Activated T-cell treated with anti-CD3 and anti-CD28 coated beads, Interleukin-2, amount 50 U/mL, for 72 hours (primary cell): Measurements from ENCODE around the gene PTRHD1. TPM values are rescaled to one million over a fixed set of nuclear protein-coding genes. Genes with fewer than 3 reads are reported as not detected.
"Not testable (repeated sequence)": the region's sequence is repeated elsewhere in the genome, so short reads cannot be mapped to it uniquely, and the experiment has no call there.

ENCODE experiments used
- ATAC-seq, 2 donors: fragments of 150-1000 bp; cut with Tn5 transposase; replicated peaks in 1 of 2; 2 replicates each; pipeline ENCODE4 v1.10.0; 2021; ENCODE audit warnings: moderate library complexity in 2 of 2, mild to moderate bottlenecking in 1 of 2
- DNase-seq, 2 donors: peaks; one replicate each; pipeline ENCODE4 v3.0.0; 2021 to 2022; ENCODE audit warnings: mixed read lengths in 1 of 2
- H3K27ac Mint-ChIP-seq: one replicate; pipeline ENCODE4 v1.8.0; 2022; ENCODE audit warnings: mild to moderate bottlenecking, moderate library complexity, mixed read lengths
- H3K27me3 Mint-ChIP-seq: one replicate; pipeline ENCODE4 v1.8.0; 2022; ENCODE audit warnings: low read depth, mixed read lengths
- H3K36me3 Mint-ChIP-seq, 2 donors: one replicate each; pipeline ENCODE4 v1.8.0; 2022; ENCODE audit warnings: mixed read lengths in 2 of 2, mild to moderate bottlenecking in 1 of 2; ENCODE audit not compliant: insufficient read depth in 2 of 2
- H3K4me1 Mint-ChIP-seq: one replicate; pipeline ENCODE4 v1.8.0; 2022; ENCODE audit warnings: low read depth, mixed read lengths
- H3K4me3 Mint-ChIP-seq, 2 donors: one replicate each; pipeline ENCODE4 v1.8.0; 2022; ENCODE audit warnings: mild to moderate bottlenecking in 2 of 2, mixed read lengths in 2 of 2, moderate library complexity in 2 of 2
- H3K9me3 Mint-ChIP-seq, 2 donors: one replicate each; pipeline ENCODE4 v1.8.0; 2022; ENCODE audit warnings: mixed read lengths in 2 of 2
- total RNA-seq, 2 donors: library from RNA; stranded (reverse); gene quantifications; one replicate each; pipeline ENCODE4 v1.2.3, GENCODE V29; 2022

The PTRHD1 gene
- total RNA-seq: 10 to 100 TPM; 25.5 to 29.3 TPM

- H3K27me3 Mint-ChIP-seq: no peaks in the 10 kb centered on the region
- peak; percentile 97 to 98 for ATAC-seq
- H3K4me3 Mint-ChIP-seq: peak within 1 kb of the TSS; percentile 95 to 97
- peak within 1 kb of the TSS; percentile 100 for H3K27ac Mint-ChIP-seq
- peaks cover 9 to 19% of the 10 kb centered on the region in 2 donors for H3K36me3 Mint-ChIP-seq
- H3K4me1 Mint-ChIP-seq: peaks cover 40% of the 10 kb centered on the region
- DNase-seq: peak; percentile 94 to 95
- H3K9me3 Mint-ChIP-seq: no peaks in the 10 kb centered on the region
These were observed at the start of gene PTRHD1, which contains the start of gene CENPO for GRCh38 chr2:24792874-24793760. Gene PTRHD1 (minus strand): TSS chr2:24793391. CDS start chr2:24793377, 14 bp downstream. Gene CENPO (plus strand): TSS chr2:24793425. CDS start chr2:24793920, 495 bp downstream.

GRCh38 chr2:24842081-24843050, 49.2 kb upstream of the PTRHD1 start:
- H3K27me3 Mint-ChIP-seq: no peaks in the 10 kb centered on the region
- no peak for ATAC-seq
- DNase-seq: no peak
- H3K4me1 Mint-ChIP-seq: no peaks in the 10 kb centered on the region
- H3K27ac Mint-ChIP-seq: no peak overlapping the region
- H3K4me3 Mint-ChIP-seq: no peak overlapping the region
- no peaks in the 10 kb centered on the region for H3K9me3 Mint-ChIP-seq
- H3K36me3 Mint-ChIP-seq: no peaks in the 10 kb centered on the region

- DNase-seq: no peak
- no peaks in the 10 kb centered on the region for H3K36me3 Mint-ChIP-seq
- no peaks in the 10 kb centered on the region for H3K4me1 Mint-ChIP-seq
- ATAC-seq: no peak
- H3K27ac Mint-ChIP-seq: no peak overlapping the region
- no peaks in the 10 kb centered on the region for H3K27me3 Mint-ChIP-seq
- no peaks in the 10 kb centered on the region for H3K9me3 Mint-ChIP-seq
- H3K4me3 Mint-ChIP-seq: no peak overlapping the region
These were observed 48.1 kb upstream of the PTRHD1 start for GRCh38 chr2:24840962-24841945.

- no peak for DNase-seq
- Mint-ChIP-seq H3K27ac (no peak overlapping the region), H3K27me3 (no peaks in the 10 kb centered on the region), H3K36me3 (peaks cover 0 to under 1% of the 10 kb centered on the region in 2 donors), H3K4me1 (no peaks in the 10 kb centered on the region), H3K9me3 (no peaks in the 10 kb centered on the region), H3K4me3 (no peak overlapping the region)
- ATAC-seq: no peak
These were observed 47.1 kb upstream of the PTRHD1 start for GRCh38 chr2:24840164-24840869.

- ATAC-seq (no peak), DNase-seq (no peak)
- H3K27me3 Mint-ChIP-seq: no peaks in the 10 kb centered on the region
- no peaks in the 10 kb centered on the region for H3K4me1 Mint-ChIP-seq
- no peak overlapping the region for H3K4me3 Mint-ChIP-seq
- peaks cover 0 to 4% of the 10 kb centered on the region in 2 donors for H3K36me3 Mint-ChIP-seq
- H3K9me3 Mint-ChIP-seq: no peaks in the 10 kb centered on the region
- no peak overlapping the region for H3K27ac Mint-ChIP-seq
These were observed 46.5 kb upstream of the PTRHD1 start for GRCh38 chr2:24839729-24840128.

- no peak for ATAC-seq
- no peak for DNase-seq
- Mint-ChIP-seq H3K9me3 (no peaks in the 10 kb centered on the region), H3K27me3 (no peaks in the 10 kb centered on the region), H3K4me1 (no peaks in the 10 kb centered on the region), H3K27ac (no peak overlapping the region), H3K4me3 (no peak overlapping the region), H3K36me3 (peaks cover 0 to 6% of the 10 kb centered on the region in 2 donors)
These were observed 45.4 kb upstream of the PTRHD1 start for GRCh38 chr2:24838541-24838940.

GRCh38 chr2:24837996-24838513, 44.9 kb upstream of the PTRHD1 start:
- DNase-seq (no peak), ATAC-seq (no peak)
- H3K9me3 Mint-ChIP-seq: no peaks in the 10 kb centered on the region
- no peaks in the 10 kb centered on the region for H3K4me1 Mint-ChIP-seq
- no peak overlapping the region for H3K4me3 Mint-ChIP-seq
- no peak overlapping the region for H3K27ac Mint-ChIP-seq
- H3K36me3 Mint-ChIP-seq: peaks cover 0 to 6% of the 10 kb centered on the region in 2 donors
- H3K27me3 Mint-ChIP-seq: no peaks in the 10 kb centered on the region

- Mint-ChIP-seq H3K4me1 (no peaks in the 10 kb centered on the region), H3K27me3 (no peaks in the 10 kb centered on the region), H3K27ac (no peak overlapping the region), H3K4me3 (no peak overlapping the region), H3K9me3 (no peaks in the 10 kb centered on the region), H3K36me3 (peaks cover 0 to 9% of the 10 kb centered on the region in 2 donors)
- ATAC-seq (no peak), DNase-seq (no peak)
These were observed 43.5 kb upstream of the PTRHD1 start for GRCh38 chr2:24836706-24837105.

- H3K36me3 Mint-ChIP-seq: peaks cover 0 to 9% of the 10 kb centered on the region in 2 donors
- H3K27me3 Mint-ChIP-seq: no peaks in the 10 kb centered on the region
- DNase-seq: no peak
- H3K4me3 Mint-ChIP-seq: no peak overlapping the region
- H3K4me1 Mint-ChIP-seq: no peaks in the 10 kb centered on the region
- H3K9me3 Mint-ChIP-seq: no peaks in the 10 kb centered on the region
- no peak for ATAC-seq
- no peak overlapping the region for H3K27ac Mint-ChIP-seq
These were observed 43.0 kb upstream of the PTRHD1 start for GRCh38 chr2:24836206-24836605.

- ATAC-seq, H3K9me3 Mint-ChIP-seq, H3K27ac Mint-ChIP-seq, H3K27me3 Mint-ChIP-seq, H3K4me3 Mint-ChIP-seq, H3K4me1 Mint-ChIP-seq, DNase-seq, H3K36me3 Mint-ChIP-seq: not testable (repeated sequence)
These were observed 42.2 kb upstream of the PTRHD1 start for GRCh38 chr2:24835411-24835810.

GRCh38 chr2:24834733-24835395, 41.7 kb upstream of the PTRHD1 start:
- H3K27me3 Mint-ChIP-seq: no peaks in the 10 kb centered on the region
- H3K4me3 Mint-ChIP-seq: no peak overlapping the region
- H3K36me3 Mint-ChIP-seq: peaks cover 0 to 9% of the 10 kb centered on the region in 2 donors
- H3K27ac Mint-ChIP-seq: no peak overlapping the region
- DNase-seq (no peak), ATAC-seq (no peak)
- H3K4me1 Mint-ChIP-seq: no peaks in the 10 kb centered on the region
- H3K9me3 Mint-ChIP-seq: no peaks in the 10 kb centered on the region
